Nephron (organoid): ENCODE results near the gene FOXK1.

ENCODE experiments used
- H3K27ac Mint-ChIP-seq, 3 experiments: 2 replicates each; pipeline ENCODE4 v1.8.0; 2020; ENCODE audit warnings: mixed read lengths in 3 of 3, mild to moderate bottlenecking in 2 of 3, moderate library complexity in 1 of 3
- H3K27me3 Mint-ChIP-seq: 2 replicates; pipeline ENCODE4 v1.8.0; 2021; ENCODE audit warnings: low read depth, mild to moderate bottlenecking, moderate library complexity, mixed read lengths
- H3K36me3 Mint-ChIP-seq: 2 replicates; pipeline ENCODE4 v1.8.0; 2020; ENCODE audit warnings: low read depth, mixed read lengths
- H3K4me1 Mint-ChIP-seq: 2 replicates; pipeline ENCODE4 v1.8.0; 2020; ENCODE audit warnings: mixed read lengths
- H3K4me3 Mint-ChIP-seq, 3 experiments: 2 replicates each; pipeline ENCODE4 v1.8.0; 2020; ENCODE audit warnings: mild to moderate bottlenecking in 3 of 3, mixed read lengths in 3 of 3, moderate library complexity in 2 of 3
- H3K9me3 Mint-ChIP-seq: 2 replicates; pipeline ENCODE4 v1.8.0; 2020; ENCODE audit warnings: mixed read lengths
- CTCF ChIP-seq, 3 experiments: fragments of 200-600 bp; sonication (generic); IDR thresholded peaks; one replicate each; pipeline ENCODE4 v1.5.0; 2021; ENCODE audit warnings: antibody characterized with exemption in 3 of 3; ENCODE audit not compliant: unreplicated experiment in 3 of 3

FOXK1 gene

GRCh38 chr7:4653771-4654170 lies 28.3 kb upstream of the FOXK1 start:
- Mint-ChIP-seq H3K36me3 (peaks cover 8% of the 10 kb centered on the region), H3K9me3 (peaks cover 21% of the 10 kb centered on the region), H3K4me1 (peaks cover 21% of the 10 kb centered on the region), H3K27ac (peak overlapping the region in 1 of 3 experiments; percentile 15), H3K4me3 (no peak overlapping the region), H3K27me3 (no peaks in the 10 kb centered on the region)
- TF ChIP-seq CTCF (IDR thresholded peaks at IDR 0.05; ENCODE audit: unreplicated experiment in 3 of 3) = no peak

GRCh38 chr7:4655311-4655710 lies 26.8 kb upstream of the FOXK1 start:
- Mint-ChIP-seq H3K27ac (no peak overlapping the region), H3K36me3 (peaks cover 12% of the 10 kb centered on the region), H3K9me3 (peaks cover 28% of the 10 kb centered on the region), H3K27me3 (peaks cover under 1% of the 10 kb centered on the region), H3K4me3 (no peak overlapping the region), H3K4me1 (peaks cover 19% of the 10 kb centered on the region)
- no peak for TF ChIP-seq CTCF (IDR thresholded peaks at IDR 0.05; ENCODE audit: unreplicated experiment in 3 of 3)

GRCh38 chr7:4655896-4656295 lies 26.2 kb upstream of the FOXK1 start:
- peaks cover 6% of the 10 kb centered on the region for H3K27me3 Mint-ChIP-seq
- H3K4me3 Mint-ChIP-seq = no peak overlapping the region
- H3K27ac Mint-ChIP-seq = peak overlapping the region; percentile 3 to 37 (median 15)
- peaks cover 12% of the 10 kb centered on the region for H3K36me3 Mint-ChIP-seq
- H3K9me3 Mint-ChIP-seq = peaks cover 28% of the 10 kb centered on the region
- TF ChIP-seq CTCF (IDR thresholded peaks at IDR 0.05; ENCODE audit: unreplicated experiment in 3 of 3) = no peak
- peaks cover 13% of the 10 kb centered on the region for H3K4me1 Mint-ChIP-seq

GRCh38 chr7:4657640-4658417 lies 24.3 kb upstream of the FOXK1 start:
- no peak for TF ChIP-seq CTCF (IDR thresholded peaks at IDR 0.05; ENCODE audit: unreplicated experiment in 3 of 3)
- peaks cover 10% of the 10 kb centered on the region for H3K27me3 Mint-ChIP-seq
- peaks cover 8% of the 10 kb centered on the region for H3K36me3 Mint-ChIP-seq
- H3K4me1 Mint-ChIP-seq = peaks cover 9% of the 10 kb centered on the region
- H3K9me3 Mint-ChIP-seq = peaks cover 33% of the 10 kb centered on the region
- H3K27ac Mint-ChIP-seq = no peak overlapping the region
- H3K4me3 Mint-ChIP-seq = no peak overlapping the region

GRCh38 chr7:4659551-4660286 lies 22.4 kb upstream of the FOXK1 start:
- H3K27ac Mint-ChIP-seq = no peak overlapping the region
- H3K36me3 Mint-ChIP-seq = peaks cover 8% of the 10 kb centered on the region
- peaks cover 9% of the 10 kb centered on the region for H3K4me1 Mint-ChIP-seq
- TF ChIP-seq CTCF (IDR thresholded peaks at IDR 0.05; ENCODE audit: unreplicated experiment in 3 of 3) = no peak
- H3K4me3 Mint-ChIP-seq = no peak overlapping the region
- H3K27me3 Mint-ChIP-seq = peaks cover 10% of the 10 kb centered on the region
- peaks cover 35% of the 10 kb centered on the region for H3K9me3 Mint-ChIP-seq
